ENCODE measurements around the gene MGA. TPM values are rescaled to one million over a fixed set of nuclear protein-coding genes. Genes with fewer than 3 reads are reported as not detected.

The MGA gene
- total and polyA plus RNA-seq, 2 donors (not counting 3 experiments of a cell fraction or from before 2014, with no cell fraction given): 4.1 to 36.5 TPM

- Histone ChIP-seq H4K20me1 (replicated peaks; ENCODE audit: control insufficient read depth, extremely low read depth, insufficient read depth, low read length) (no peaks in the 10 kb centered on the region), H3K27ac (ENCODE audit: insufficient read depth, low read depth, low read length) (no peak overlapping the region), H2AFZ (ENCODE audit: low read depth, low read length) (no peak overlapping the region), H3K4me1 (ENCODE audit: control insufficient read depth, extremely low read depth, insufficient read depth, low read length) (no peaks in the 10 kb centered on the region), H3K27me3 (ENCODE audit: control insufficient read depth in 2 of 2, insufficient read depth in 2 of 2, low read length in 2 of 2) (no peaks in the 10 kb centered on the region), H3K79me2 (ENCODE audit: control insufficient read depth, insufficient read depth, low read length) (no peaks in the 10 kb centered on the region), H3K9me3 (replicated peaks; ENCODE audit: control insufficient read depth, insufficient read depth, low read length) (no peaks in the 10 kb centered on the region), H3K9ac (replicated peaks; ENCODE audit: extremely low read depth, insufficient read depth, low read length) (no peak overlapping the region), H3K4me2 (ENCODE audit: insufficient read depth, low read length) (no peak overlapping the region), H3K9me1 (replicated peaks; ENCODE audit: control insufficient read depth, extremely low read depth, insufficient read depth, low read length) (no peaks in the 10 kb centered on the region), H3K36me3 (ENCODE audit: control insufficient read depth in 2 of 2, extremely low read depth in 1 of 2, insufficient read depth in 2 of 2, low read length in 2 of 2) (no peaks in the 10 kb centered on the region), H3K4me3 (replicated peaks in 1 of 3; ENCODE audit: insufficient read depth in 1 of 3, low read depth in 1 of 3, low read length in 3 of 3) (no peak overlapping the region)
- DNase-seq (ENCODE audit: low read depth, low spot score): no peak
- dilution Hi-C loops (cut with MboI; ENCODE audit: extremely low pct_ligation_motif_present, low sequenced_read_pairs): no loop called here
- TF ChIP-seq FOS (IDR thresholded peaks at IDR 0.05; ENCODE audit: borderline replicate concordance, insufficient read depth, low read length) (no peak), POLR2AphosphoS5 (IDR thresholded peaks at IDR 0.05; ENCODE audit: insufficient read depth, low read depth, low read length) (no peak), GATA2 (IDR thresholded peaks at IDR 0.05; ENCODE audit: insufficient read depth, insufficient read length, low read depth, low read length) (no peak), JUN (IDR thresholded peaks at IDR 0.05; ENCODE audit: borderline replicate concordance, insufficient read depth, insufficient read length, low read depth) (no peak), CTCF (IDR thresholded peaks at IDR 0.05; ENCODE audit: extremely low read depth in 1 of 2, insufficient read depth in 1 of 2, low read depth in 1 of 2, low read length in 2 of 2) (no peak), MAX (IDR thresholded peaks at IDR 0.05; ENCODE audit: insufficient read depth, insufficient read length) (no peak), EZH2 (IDR thresholded peaks at IDR 0.05; ENCODE audit: borderline replicate concordance, low read depth, low read length, severe bottlenecking) (no peak), POLR2A (IDR thresholded peaks at IDR 0.05; ENCODE audit: low read depth, low read length) (no peak), MYC (IDR thresholded peaks at IDR 0.05; ENCODE audit: low read depth, low read length) (no peak)
- FAIRE-seq: no peak
- no TSS peak for BruUV-seq (replicated peaks)
- intact Hi-C loops (cut with micrococcal nuclease): no loop called here
- ChIA-PET POLR2A (no interaction called here), CTCF (interaction anchor here (1.2 kb wide), 1 partner anchor 47 kb away, joined by 3 read pairs; no protein-coding TSS in a partner anchor)
These were observed 9.4 kb upstream of the MGA start for GRCh38 chr15:41650806-41651205.

Measured in endothelial cell of umbilical vein (primary cell).